Measurements from ENCODE around the gene PUS1.

The PUS1 gene

GRCh38 chr12:131933387-131933786 is 4.3 kb downstream of the PUS1 start:
- H3K27ac ChIP-seq, result no peak overlapping the region
- TF ChIP-seq CTCF (conservative IDR thresholded peaks at IDR 0.05), result no peak
- TF ChIP-seq ZFX (IDR thresholded peaks at IDR 0.05), result no peak

- no peak overlapping the region for H3K27ac ChIP-seq
These were observed 5.5 kb downstream of the PUS1 start for GRCh38 chr12:131934535-131934934.

GRCh38 chr12:131938082-131938481 is 9.0 kb downstream of the PUS1 start:
- no peak overlapping the region for H3K27ac ChIP-seq
- TF ChIP-seq CTCF (conservative IDR thresholded peaks at IDR 0.05) (no peak), ZFX (IDR thresholded peaks at IDR 0.05) (no peak)

More at GRCh38 chr12:131934535-131934934, 5.5 kb downstream of the PUS1 start:
- no peak for TF ChIP-seq ZFX (IDR thresholded peaks at IDR 0.05)
- TF ChIP-seq CTCF (conservative IDR thresholded peaks at IDR 0.05), result no peak

GRCh38 chr12:131939007-131939406 is 9.9 kb downstream of the PUS1 start:
- H3K27ac ChIP-seq, result no peak overlapping the region
- no peak for TF ChIP-seq ZFX (IDR thresholded peaks at IDR 0.05)

GRCh38 chr12:131940141-131940547 is 11.1 kb downstream of the PUS1 start:
- H3K27ac ChIP-seq, result no peak overlapping the region
- TF ChIP-seq CTCF (conservative IDR thresholded peaks at IDR 0.05), result no peak
- no peak for TF ChIP-seq ZFX (IDR thresholded peaks at IDR 0.05)

- H3K27ac ChIP-seq, result no peak overlapping the region
- no peak for TF ChIP-seq CTCF (conservative IDR thresholded peaks at IDR 0.05)
- no peak for TF ChIP-seq ZFX (IDR thresholded peaks at IDR 0.05)
These were observed 12.3 kb downstream of the PUS1 start for GRCh38 chr12:131941116-131941986.

- TF ChIP-seq ZFX (IDR thresholded peaks at IDR 0.05) (no peak), CTCF (conservative IDR thresholded peaks at IDR 0.05) (no peak)
- no peak overlapping the region for H3K27ac ChIP-seq
These were observed 12.9 kb downstream of the PUS1 start for GRCh38 chr12:131941987-131942341.

- no peak overlapping the region for H3K27ac ChIP-seq
- TF ChIP-seq CTCF (conservative IDR thresholded peaks at IDR 0.05) (no peak), ZFX (IDR thresholded peaks at IDR 0.05) (no peak)
These were observed 13.6 kb downstream of the PUS1 start for GRCh38 chr12:131942671-131943070.

Data from C4-2B (cell line).